Activated CD4-positive, alpha-beta T cell treated with anti-CD3 and anti-CD28 coated beads, Interleukin-2, amount 50 U/mL, for 48 hours (primary cell): ENCODE measurements around the gene TAS2R4.
"Not testable (repeated sequence)": the region's sequence is repeated elsewhere in the genome, so short reads cannot be mapped to it uniquely, and the experiment has no call there.

Source experiments
- DNase-seq, 2 experiments: peaks; one replicate each; pipeline ENCODE4 v3.0.0-alpha.2; 2020

Gene TAS2R4

GRCh38 chr7:141776374-141776773 is at the start of gene TAS2R4:
Gene TAS2R4 (plus strand): TSS chr7:141776674. CDS start chr7:141778489, 1,815 bp downstream.
- DNase-seq, result no peak

GRCh38 chr7:141729020-141729419 is 47.5 kb upstream of the TAS2R4 start:
- DNase-seq, result no peak

- no peak for DNase-seq
Measured at GRCh38 chr7:141731476-141732149, 44.9 kb upstream of the TAS2R4 start.

- peak in 1 of 2 experiments; percentile 12 for DNase-seq
Measured at GRCh38 chr7:141737118-141737835, 39.2 kb upstream of the TAS2R4 start.

GRCh38 chr7:141737836-141738591 is 38.5 kb upstream of the TAS2R4 start, which contains the start of gene SSBP1:
Gene SSBP1 (plus strand): TSS chr7:141738358. CDS start chr7:141739167, 809 bp downstream.
- DNase-seq, result peak; percentile 89 to 92

- no peak for DNase-seq
Measured at GRCh38 chr7:141738592-141739013, 37.9 kb upstream of the TAS2R4 start.

GRCh38 chr7:141739250-141739649 is 37.2 kb upstream of the TAS2R4 start:
- DNase-seq, result no peak

GRCh38 chr7:141742229-141742628 is 34.2 kb upstream of the TAS2R4 start:
- DNase-seq, result no peak

GRCh38 chr7:141744131-141744530 is 32.3 kb upstream of the TAS2R4 start:
- DNase-seq, result no peak

GRCh38 chr7:141748396-141748795 is 28.1 kb upstream of the TAS2R4 start:
- DNase-seq, result no peak

GRCh38 chr7:141751904-141752303 is 24.6 kb upstream of the TAS2R4 start:
- DNase-seq, result peak in 1 of 2 experiments; percentile 7

GRCh38 chr7:141752634-141753033 is 23.8 kb upstream of the TAS2R4 start:
- no peak for DNase-seq

GRCh38 chr7:141754939-141755338 is 21.5 kb upstream of the TAS2R4 start:
- no peak for DNase-seq

GRCh38 chr7:141763797-141764196 is 12.7 kb upstream of the TAS2R4 start, which contains the start of gene TAS2R3:
Gene TAS2R3 (plus strand): TSS chr7:141764097. CDS start chr7:141764159, 62 bp downstream.
- DNase-seq, result no peak

- not testable (repeated sequence) for DNase-seq
Measured at GRCh38 chr7:141770083-141770583, 6.3 kb upstream of the TAS2R4 start.

GRCh38 chr7:141785706-141786552 is 9.5 kb downstream of the TAS2R4 start:
- DNase-seq, result peak in 1 of 2 experiments; percentile 5

GRCh38 chr7:141788296-141788695 is 11.8 kb downstream of the TAS2R4 start:
- no peak for DNase-seq

GRCh38 chr7:141789917-141790316 is 13.4 kb downstream of the TAS2R4 start, which contains the start of gene TAS2R5:
Gene TAS2R5 (plus strand): TSS chr7:141790217. CDS start chr7:141790362, 145 bp downstream.
- DNase-seq, result no peak

GRCh38 chr7:141792526-141792925 is 16.1 kb downstream of the TAS2R4 start:
- DNase-seq, result no peak

GRCh38 chr7:141820067-141820466 is 43.6 kb downstream of the TAS2R4 start:
- no peak for DNase-seq

- not testable (repeated sequence) for DNase-seq
Measured at GRCh38 chr7:141822432-141822831, 46.0 kb downstream of the TAS2R4 start.
